ENCODE results near the gene RBMX.
"Not testable (repeated sequence)": the region's sequence is repeated elsewhere in the genome, so short reads cannot be mapped to it uniquely, and the experiment has no call there.

RBMX gene

DNA sequence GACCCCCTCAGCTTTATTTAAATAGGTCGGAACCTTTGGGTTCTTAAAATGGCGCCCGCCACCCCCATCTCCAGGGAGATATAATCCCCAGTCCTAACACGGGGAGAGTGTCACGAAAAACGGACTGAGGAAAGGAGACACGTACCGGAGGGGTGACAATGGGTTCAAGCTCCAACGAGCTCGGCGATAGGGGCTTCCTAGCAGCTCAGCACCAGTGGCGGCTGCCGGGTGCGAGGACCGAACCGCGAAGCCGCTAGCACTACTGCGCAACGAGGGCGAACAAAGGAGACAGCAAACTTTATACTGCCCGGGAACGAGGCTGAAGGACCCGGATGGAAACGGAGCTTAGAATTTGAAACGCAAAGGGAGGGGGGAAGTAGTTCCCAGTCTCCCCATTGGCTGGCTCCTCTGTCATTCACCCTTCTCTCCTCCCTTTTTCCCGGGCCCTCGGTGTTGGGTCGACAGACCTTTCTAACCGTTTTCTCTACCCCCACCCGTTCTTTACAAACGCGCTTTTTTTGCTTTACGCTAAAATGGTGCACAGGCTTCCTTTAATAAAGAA, at the start of gene RBMX:
RBMX (minus strand) TSS at position 274 of the 562 bp plus-strand sequence. CDS start 1,298 bp downstream, outside the sequence.
- peak; percentile 98 for DNase-seq

DNA sequence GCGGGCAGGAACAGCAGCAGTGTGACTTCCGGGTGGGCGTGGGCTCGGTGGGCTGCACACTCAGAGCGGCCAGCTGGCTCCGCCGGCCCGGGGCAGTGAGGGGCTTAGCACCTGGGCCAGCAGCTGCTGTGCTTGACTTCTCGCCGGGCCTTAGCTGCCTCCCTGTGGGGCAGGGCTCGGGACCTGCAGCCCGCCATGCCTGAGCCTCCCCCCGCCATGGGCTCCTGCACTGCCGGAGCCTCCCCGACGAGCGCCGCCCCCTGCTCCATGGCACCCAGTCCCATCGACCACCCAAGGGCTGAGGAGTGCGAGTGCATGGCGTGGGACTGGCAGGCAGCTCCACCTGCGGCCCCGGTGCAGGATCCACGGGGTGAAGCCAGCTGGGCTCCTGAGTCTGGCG, 40.9 kb upstream of the RBMX start:
- not testable (repeated sequence) for DNase-seq

DNA sequence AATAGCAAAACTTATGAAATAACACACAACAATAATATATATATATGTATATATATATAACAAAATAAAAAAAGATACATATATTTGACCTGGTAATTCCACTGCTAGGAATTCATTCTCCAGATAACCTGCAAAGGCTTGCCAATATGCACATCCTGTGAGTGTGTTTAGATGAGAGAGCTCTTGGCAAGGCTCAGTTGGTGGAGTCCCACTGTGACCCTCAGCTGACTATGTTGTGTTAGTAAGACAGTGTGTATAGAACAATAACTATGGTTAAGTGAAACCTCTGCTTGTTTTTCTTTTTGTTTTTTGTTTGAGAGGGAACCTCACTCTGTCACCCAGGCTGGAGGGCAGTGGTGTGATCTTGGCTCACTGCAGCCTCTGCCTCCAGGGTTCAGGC, 39.5 kb upstream of the RBMX start:
- DNase-seq = no peak

DNA sequence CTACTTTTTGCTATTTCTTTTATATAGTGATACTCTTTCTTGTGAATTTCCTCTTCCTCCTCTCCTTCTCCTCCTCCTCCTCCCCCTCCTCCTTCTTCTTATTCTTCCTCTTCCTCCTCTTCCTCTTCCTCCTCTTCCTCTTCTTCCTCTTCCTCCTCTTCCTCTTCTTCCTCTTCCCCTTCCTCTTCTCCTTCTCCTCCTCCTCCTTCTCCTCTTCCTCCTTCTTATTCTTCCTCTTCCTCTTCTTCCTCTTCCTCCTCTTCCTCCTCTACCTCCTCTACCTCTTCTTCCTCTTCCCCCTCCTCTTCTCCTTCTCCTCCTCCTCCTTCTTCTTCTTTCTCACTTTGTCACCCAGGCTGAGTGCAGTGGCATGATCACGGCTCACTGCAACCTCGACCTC, 36.3 kb upstream of the RBMX start:
- DNase-seq = no peak

DNA sequence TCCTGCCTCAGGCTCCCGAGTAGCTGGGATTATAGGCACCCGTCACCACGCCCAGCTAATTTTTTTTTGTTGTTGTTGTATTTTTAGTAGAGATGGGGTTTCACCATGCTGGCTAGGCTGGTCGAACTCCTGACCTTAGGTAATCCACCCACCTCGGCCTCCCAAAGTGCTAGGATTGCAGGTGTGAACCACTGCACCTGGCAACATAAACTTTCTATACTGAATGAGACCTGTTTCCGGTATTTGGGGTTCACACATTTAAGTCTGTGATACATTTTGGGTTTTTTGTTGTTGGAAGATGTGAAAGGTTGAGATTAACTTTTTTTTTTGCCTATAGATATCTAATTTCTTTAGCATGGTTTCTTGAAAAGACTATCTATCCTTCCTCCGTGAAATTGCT, 31.1 kb upstream of the RBMX start:
- not testable (repeated sequence) for DNase-seq

DNA sequence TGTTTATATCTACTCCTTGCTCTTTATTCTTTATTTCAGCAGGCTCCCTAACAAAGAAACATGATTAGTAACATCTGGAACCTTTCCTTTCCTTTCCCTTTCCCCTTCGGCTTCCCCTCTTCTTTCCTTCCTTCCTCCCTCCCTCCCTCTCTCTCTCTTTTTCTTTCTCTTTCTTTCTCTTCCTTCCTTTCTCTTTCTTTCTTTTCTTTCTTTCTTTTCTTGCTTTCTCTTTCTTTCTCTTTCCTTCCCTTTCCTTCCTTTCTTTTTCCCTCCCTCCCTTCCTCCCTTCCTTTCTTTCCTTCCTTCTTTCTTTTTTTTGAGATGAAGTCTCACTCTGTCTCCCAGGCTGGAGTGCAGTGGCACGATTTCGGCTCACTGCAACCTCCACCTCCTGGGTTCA, 30.7 kb upstream of the RBMX start:
- DNase-seq = no peak

DNA sequence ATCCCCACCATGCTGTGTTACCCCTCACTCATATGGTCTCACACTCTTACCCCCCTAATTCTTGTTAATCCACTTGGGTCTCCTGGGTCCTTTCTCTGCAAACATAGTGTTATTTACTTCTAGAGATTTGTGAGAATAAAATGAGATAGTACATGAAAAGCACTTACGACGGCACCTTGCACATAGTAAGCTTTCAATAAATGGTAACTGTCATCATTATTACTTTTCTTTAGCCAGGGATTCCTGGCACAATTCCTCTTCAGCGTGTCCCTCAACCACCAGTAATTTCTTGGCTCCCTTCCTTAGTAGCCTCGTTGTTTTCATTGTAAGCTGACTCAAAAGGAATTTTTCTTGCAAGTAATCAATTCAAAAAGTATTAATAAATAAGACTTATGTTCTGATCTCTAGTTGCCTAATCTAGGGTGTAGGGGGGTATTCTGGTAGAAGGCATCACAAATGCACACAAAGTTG, 30.1 kb upstream of the RBMX start:
- no peak for DNase-seq

DNA sequence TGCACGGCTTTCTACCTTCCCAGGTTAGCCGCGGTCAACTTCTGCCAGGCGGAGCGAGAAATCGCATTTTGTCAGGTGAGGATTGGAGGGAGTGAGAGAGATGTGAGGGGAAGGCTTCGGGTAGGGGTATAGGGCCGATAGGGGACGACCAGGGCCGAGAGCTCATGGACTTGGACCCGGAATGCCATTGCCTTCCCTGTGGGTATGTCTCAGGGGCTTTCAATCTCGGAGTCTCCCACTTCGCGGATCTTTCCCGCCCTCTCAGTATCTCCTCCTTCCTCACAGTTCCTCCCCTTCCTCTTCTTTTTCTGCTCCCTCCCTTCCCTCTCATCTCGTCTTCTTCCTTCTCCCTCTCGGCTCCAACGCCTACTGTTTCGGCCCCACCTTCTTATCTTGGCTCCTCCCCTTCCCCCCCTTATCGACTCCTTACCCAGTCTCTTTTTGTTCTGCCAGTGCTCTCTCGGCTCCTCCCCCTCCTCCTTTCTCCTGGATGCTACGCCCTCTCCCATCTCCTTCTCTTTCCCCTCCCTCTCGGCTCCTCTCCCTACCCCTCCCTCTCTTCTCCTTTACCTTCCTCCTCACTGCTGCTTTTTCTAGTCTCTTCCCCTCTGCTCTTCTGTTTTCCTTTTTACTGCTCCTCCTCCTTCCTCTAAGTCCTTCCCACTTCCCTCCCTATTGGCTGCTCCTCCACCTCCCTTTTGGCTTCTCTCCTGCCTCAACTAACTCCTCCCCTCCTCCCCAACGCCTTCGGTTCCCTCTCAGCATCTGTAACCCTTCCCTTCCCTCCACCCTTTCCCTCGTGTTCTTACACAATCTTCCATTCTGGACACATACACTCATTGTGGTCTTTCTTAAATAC, 29.4 kb upstream of the RBMX start:
- DNase-seq = peak; percentile 95

DNA sequence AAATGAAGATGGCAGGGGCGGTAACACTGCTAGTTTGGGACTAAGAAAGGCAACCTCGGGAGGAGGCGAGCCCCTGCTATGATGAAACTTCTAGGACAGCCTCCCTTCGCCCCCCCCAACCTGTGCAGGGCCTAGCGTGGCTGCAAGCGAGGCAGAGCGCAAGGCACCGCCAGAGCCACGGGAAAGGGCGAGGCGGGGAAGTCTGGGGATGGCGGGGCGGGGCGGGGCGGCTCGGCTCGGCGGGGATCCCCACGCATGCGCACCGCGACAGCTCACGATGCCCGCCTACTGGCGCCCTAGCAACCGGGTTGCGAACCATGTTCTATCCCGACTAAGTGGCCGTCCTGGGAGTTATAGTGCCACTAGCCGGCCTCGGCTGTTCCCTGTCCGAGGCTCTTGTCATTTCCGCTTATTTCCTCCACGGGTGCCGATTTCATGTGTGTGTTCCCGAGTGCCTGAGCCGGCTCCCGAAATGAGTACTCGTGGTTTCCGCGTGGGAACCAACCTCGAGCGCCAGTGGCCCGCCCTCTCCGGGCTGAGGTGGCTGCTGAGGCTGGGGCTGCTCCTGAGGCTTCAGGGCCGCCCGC, 28.7 kb upstream of the RBMX start:
- DNase-seq = peak; percentile 90

DNA sequence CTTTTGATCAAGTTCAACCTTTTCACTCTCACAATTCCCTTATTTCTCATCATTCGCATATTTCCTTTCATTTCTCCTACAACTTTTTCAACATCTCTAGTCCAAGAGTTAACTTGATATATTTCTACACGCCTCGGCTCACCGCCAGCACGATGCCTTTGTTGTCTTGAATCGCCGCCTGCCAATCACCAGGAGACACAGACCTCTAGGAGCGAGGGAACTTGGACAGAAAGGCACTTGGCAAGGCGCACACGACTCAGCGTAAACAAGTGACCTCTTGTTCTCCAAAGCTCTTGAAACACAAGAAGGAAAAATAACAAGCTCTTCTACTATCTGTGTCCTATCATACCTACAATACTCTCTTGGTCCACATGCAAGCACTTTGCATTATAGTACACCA, 27.1 kb upstream of the RBMX start:
- peak; percentile 41 for DNase-seq

DNA sequence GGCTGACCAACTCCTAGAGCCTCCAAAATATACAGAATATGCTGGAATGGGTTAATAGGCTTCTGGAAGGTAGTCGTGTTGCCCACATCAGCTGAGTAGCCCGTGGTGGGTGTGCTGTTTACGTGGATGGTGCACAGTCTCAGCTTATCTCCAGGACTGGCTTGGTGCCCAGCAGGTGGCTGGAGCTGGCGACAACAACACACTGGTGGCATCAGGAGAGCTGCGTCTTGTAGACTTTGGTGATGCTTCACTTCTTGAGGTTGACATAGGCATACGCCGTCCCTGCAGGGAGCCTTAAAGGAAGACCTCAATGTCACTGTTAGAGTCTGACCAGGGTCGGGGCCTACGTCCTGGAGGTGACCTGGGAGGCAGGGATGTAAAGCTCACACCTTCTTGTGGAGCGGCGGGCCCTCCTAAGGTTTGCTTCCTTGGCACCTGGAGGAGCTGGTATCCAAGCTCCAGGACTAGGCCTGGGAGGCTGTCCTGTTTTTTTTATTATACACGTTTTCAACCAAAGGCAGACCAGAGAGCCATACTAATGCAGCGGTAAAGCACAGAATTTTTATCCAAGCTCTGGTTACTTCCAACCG, 26.5 kb upstream of the RBMX start:
- DNase-seq = no peak

DNA sequence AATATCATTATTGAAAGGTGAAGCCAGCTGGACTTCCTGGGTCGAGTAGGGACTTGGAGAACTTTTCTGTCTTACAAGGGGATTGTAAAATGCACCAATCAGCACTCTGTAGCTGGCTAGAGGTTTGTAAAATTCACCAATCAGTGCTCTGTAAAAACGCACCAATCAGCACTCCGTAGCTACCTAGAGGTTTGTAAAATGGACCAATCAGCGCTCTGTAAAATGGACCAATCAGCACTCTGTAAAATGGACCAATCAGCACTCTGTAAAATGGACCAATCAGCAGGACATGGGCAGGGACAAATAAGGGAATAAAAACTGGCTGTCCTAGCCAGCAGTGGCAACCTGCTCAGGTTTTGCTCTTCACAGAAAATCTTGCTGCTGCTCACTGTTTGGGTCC, 23.5 kb upstream of the RBMX start:
- DNase-seq = not testable (repeated sequence)

DNA sequence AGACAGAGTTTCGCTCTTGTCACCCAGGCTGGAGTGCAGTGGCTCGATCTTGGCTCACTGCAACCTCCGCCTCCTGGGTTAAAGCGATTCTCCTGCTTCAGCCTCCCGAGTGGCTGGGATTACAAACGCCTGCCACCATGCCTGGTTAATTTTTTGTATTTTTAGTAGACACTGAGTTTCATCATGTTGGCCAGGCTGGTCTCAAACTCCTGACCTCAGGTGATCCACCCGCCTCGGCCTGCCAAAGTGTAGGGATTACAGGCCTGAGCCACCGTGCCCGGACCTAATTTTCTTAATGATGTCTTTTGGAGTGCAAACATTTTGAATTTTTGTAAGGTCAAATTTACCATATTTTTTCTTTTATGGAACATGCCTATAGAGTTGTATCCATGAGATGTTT, 19.5 kb upstream of the RBMX start:
- DNase-seq = not testable (repeated sequence)

DNA sequence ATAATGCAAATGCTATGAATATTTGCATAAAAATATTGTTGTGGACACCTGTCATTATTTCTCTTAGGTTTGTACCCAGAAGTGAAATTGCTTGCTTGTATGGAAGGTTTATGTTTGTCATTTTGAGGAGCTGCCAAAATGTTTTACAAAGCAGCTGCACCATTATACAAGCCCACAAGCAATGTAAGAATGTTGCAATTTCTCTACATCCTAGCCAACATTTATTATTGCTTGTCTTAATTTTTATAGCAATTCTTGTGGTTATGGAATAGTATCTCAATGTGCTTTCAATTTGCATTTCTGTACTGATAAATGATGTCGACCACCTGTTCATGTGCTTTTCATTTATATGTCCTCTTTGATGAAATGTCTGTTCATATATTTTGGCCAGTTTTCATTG, 18.7 kb upstream of the RBMX start:
- no peak for DNase-seq

DNA sequence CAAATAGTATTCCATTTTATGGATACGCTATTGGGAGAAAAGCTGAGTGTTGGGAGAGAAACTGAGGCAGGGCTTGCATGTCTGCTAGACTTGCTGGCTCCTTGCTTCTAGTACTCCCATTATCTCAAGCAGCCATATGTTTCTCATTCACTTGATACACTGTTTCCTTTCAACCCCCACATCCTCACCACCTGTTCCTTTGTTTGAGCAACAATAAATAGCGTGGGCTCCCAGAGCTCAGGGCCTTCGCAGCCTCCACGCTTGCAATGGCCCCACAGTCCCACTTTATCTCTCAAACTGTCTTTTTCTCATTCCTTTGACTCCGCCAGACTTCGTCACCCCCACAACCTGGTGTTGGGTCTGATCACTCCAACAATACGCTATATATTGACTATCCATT, 18.2 kb upstream of the RBMX start:
- DNase-seq = not testable (repeated sequence)

DNA sequence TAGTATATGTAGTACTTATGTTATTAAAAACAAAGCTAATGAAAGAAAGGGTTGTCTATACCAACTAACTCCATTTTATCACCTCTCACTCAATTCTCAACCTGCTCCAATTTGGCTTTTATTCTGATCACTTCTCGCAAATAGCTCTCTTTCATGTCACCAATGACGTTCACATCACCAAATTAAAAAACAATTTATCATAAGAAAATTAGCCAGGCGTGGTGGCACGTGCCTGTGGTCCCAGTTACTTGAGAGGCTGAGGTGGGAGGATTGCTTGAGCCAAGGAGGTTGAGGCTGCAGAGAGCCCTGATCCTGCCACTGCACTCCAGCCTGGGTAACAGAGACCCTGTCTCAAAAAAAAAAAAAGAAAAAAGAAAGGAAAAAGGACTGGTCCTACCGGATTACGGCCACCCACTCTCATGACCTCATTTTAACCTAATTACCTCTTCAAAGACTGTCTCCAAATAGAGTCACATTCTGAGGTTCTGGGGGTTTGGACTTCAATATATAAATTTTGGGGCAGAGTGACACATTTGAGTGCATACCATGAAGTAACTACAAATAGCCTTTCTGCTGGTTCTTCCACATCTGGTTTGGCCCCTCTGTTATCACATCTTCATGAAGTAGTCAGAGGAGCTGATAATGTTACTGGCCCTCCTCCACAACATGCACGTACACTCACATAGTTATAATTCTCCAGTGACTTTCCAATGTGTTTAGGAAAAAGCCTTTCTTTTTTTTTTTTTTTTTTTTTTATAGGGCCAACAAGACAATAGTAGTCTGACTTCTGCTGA, 15.8 kb upstream of the RBMX start:
- no peak for DNase-seq

DNA sequence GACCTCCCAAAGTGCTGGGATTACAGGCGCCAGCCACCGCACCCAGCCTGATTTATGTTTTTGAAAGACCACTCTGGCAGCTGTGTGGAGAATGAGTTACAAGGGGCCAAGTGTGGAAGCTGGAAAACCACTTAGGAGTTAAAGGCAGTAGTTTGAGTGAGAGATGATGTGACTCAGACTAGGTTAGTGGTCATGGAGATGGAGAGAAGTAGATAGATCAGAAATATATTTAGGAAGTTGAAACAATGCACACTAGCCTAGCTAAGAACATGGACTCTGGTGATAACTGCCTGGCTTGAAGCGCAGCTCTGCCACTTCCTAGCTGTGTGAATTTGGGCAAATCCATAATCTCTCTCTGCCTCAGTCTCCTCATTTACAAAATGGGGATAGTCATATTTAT, 11.9 kb upstream of the RBMX start:
- no peak for DNase-seq

DNA sequence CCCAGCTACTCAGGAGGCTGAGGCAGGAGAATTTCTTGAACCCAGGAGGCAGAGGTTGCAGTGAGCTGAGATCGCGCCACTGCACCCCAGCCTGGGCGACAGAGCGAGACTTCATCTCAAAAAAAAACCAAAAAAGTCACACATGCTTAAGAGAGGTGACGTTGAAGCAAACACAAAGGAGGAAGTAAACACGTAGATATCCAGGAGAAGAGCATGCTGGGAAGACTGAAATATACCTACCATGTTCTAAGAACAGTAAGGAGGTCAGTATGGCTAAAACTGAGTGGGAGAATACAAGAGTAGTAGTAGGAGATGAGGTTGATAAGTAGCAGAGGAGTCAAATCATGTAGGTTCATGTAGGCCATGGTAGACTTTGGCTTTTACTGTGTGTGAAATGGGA, 10.1 kb upstream of the RBMX start:
- DNase-seq = not testable (repeated sequence)

DNA sequence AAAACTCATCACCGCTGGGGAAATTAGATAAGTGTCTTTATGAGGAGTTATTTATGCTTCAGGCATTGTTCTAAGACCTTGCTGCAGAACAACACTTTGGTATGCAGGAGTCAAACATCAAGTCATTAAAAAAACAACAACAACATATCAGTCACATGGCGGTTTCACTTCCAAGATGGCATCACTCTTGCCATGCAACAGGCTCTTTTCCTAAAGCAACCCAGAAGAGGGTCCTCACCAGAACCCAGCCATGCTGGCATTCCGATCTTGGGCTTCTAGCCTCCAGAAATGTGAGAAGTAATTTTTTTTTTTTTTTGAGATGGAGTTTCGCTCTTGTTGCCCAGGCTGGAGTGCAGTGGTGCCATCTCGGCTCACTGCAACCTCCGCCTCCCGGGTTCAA, 8.7 kb upstream of the RBMX start:
- no peak for DNase-seq

DNA sequence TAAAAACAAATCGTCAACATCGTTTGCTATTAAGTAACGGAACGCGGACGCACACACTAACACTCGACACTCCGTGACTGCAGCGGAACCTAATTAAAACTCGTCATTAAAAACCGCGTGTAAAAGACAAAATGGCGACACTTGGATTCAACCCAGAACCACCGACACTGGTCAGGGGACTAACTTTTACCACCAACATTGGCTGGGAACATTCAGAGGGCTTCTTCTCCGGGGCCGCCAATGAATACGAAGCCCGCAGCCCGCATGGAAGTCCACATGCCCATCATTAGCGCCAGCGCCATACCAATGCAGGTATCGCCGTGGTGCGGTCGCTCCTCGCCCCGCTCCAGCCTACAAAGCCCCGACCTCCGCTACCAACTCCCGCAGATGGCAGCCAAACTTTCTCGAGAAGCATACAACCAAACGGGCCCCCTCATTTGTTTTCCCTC, 498 bp downstream of the RBMX start:
- DNase-seq = no peak

DNA sequence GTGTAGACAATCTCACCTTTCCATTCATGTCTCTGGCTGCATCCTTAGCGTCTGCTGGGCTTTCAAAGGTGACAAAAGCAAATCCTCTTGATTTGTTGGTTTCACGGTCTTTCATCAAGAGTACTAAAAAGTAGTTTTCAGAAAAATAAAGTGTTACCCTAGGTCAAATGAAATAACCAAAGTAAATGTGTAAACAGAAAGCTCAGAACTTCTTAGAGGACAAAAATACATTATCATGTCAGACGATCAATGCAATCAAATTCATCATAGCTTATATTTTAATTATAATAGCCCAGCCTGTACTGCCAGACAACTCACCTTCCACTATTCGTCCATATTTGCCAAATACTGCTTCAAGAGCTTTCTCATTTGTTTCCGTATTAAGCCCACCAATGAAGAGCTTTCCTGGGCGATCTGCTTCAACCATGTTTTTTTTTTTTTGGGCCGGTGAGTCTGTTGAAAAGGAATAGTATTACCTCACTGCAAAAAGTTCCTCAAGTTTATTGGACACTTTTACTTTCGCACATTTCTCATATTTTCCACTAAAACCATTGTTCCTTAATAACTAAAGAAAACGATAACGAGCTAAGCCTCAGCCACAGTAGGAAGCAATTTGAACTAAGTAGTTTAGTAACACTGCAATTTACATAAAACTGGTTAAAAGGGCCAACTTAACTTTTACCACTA, 1.4 kb downstream of the RBMX start:
- DNase-seq = peak; percentile 35

DNA sequence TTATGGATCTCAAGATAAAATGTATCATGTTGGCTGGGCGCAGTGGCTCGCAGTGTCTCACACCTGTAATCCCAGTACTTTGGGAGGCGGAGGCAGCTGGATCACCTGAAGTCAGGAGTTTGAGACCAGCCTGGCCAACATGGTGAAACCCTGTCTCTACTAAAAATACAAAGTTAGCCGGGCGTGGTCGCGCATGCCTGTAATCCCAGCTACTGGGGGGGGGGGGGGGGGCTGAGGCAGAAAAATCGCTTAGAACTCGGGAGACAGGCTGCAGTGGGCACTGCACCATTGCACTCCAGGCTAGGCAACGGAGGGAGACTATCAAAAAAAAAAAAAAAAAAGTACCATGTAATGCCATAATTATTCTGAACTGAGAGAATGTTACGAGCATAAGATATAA, 2.1 kb downstream of the RBMX start:
- DNase-seq = no peak
